ENCODE data around the gene ELP4. TPM values are rescaled to one million over a fixed set of nuclear protein-coding genes. Genes with fewer than 3 reads are reported as not detected.
A peak's percentile ranks its signal among the peaks of the same experiment; 100 is the strongest.
"Not testable (repeated sequence)": the region's sequence is repeated elsewhere in the genome, so short reads cannot be mapped to it uniquely, and the experiment has no call there.

Gene ELP4
- total and polyA plus RNA-seq, 9 donors, result 12.0 to 18.8 (median 15.3) TPM

- Histone ChIP-seq H3K9me3 (replicated peaks; ENCODE audit: control insufficient read depth, low read depth, low read length) (no peaks in the 10 kb centered on the region), H3K36me3 (ENCODE audit: control insufficient read depth, insufficient read depth, low read length) (no peaks in the 10 kb centered on the region), H3K27ac (ENCODE audit: low read length) (no peak overlapping the region), H3K27me3 (ENCODE audit: control insufficient read depth, insufficient read depth, low read length) (no peaks in the 10 kb centered on the region), H3K4me1 (ENCODE audit: control insufficient read depth, insufficient read depth, low read length) (no peaks in the 10 kb centered on the region), H3K4me3 (ENCODE audit: low read length) (no peak overlapping the region)
- WGBS (ENCODE audit: insufficient coverage), result 90% methylated on average over 3 of the region's 4 CpGs
- DNase-seq, result no peak
Measured at GRCh38 chr11:31687861-31688260, 178.3 kb downstream of the ELP4 start.

GRCh38 chr11:31689559-31689958, 180.0 kb downstream of the ELP4 start:
- DNase-seq, result no peak
- H3K27me3 ChIP-seq (ENCODE audit: control insufficient read depth, insufficient read depth, low read length), result no peaks in the 10 kb centered on the region

DNA sequence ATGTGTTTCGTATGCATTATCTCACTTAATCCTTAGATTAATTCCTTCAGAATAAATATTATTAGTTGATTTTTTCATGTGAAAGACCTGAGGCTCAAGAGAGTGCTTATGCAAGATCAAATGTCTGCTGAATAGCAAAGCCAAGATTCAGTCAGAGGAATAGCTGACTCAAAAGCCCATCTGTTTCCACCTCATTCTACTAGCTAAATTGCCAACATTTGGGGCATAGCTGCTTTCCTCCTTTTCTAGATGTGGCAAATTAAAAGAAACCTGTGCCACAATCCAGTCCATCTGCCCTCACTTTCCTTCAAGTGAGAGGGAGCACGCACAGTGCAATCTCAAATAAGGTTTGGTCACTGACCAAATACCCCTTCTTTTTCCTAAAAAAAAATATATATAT, 180.5 kb downstream of the ELP4 start:
- Histone ChIP-seq H3K4me3 (ENCODE audit: low read length) (no peak overlapping the region), H3K36me3 (ENCODE audit: control insufficient read depth, insufficient read depth, low read length) (no peaks in the 10 kb centered on the region), H3K27me3 (ENCODE audit: control insufficient read depth, insufficient read depth, low read length) (no peaks in the 10 kb centered on the region), H3K4me1 (ENCODE audit: control insufficient read depth, insufficient read depth, low read length) (no peaks in the 10 kb centered on the region), H3K27ac (ENCODE audit: low read length) (no peak overlapping the region), H3K9me3 (replicated peaks; ENCODE audit: control insufficient read depth, low read depth, low read length) (no peaks in the 10 kb centered on the region)
- no CpG with 5 or more reads among the region's 2 CpGs for WGBS (ENCODE audit: insufficient coverage)
- peak; percentile 2 for DNase-seq

More at GRCh38 chr11:31689559-31689958, 180.0 kb downstream of the ELP4 start:
- Histone ChIP-seq H3K4me1 (ENCODE audit: control insufficient read depth, insufficient read depth, low read length) (no peaks in the 10 kb centered on the region), H3K4me3 (ENCODE audit: low read length) (no peak overlapping the region), H3K27ac (ENCODE audit: low read length) (no peak overlapping the region), H3K9me3 (replicated peaks; ENCODE audit: control insufficient read depth, low read depth, low read length) (no peaks in the 10 kb centered on the region), H3K36me3 (ENCODE audit: control insufficient read depth, insufficient read depth, low read length) (no peaks in the 10 kb centered on the region)

DNA sequence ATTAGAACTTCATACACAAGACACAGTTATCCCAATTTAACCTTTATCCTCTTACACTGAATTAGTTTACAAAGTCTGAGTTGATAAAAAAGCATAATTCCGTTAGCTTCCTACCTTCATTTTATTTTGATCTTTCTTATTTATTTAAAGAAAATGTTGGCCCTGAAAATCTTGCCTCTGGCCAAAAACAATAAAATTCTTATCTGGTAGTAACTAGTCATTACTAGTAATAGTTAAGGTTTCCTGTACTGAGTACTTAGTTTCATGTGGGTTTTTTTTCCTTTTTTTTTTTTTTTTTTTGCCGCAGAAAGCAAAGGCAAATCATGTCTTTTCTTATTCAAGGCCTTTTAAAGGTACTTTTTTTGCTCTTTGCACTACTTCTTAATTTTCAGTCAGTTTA, 180.9 kb downstream of the ELP4 start:
- DNase-seq, result no peak
- H3K27me3 ChIP-seq (ENCODE audit: control insufficient read depth, insufficient read depth, low read length), result no peaks in the 10 kb centered on the region
- H3K27ac ChIP-seq (ENCODE audit: low read length), result no peak overlapping the region
- H3K4me1 ChIP-seq (ENCODE audit: control insufficient read depth, insufficient read depth, low read length), result no peaks in the 10 kb centered on the region
- H3K36me3 ChIP-seq (ENCODE audit: control insufficient read depth, insufficient read depth, low read length), result no peaks in the 10 kb centered on the region
- whole genome bisulfite sequencing (ENCODE audit: insufficient coverage), result no CpG with 5 or more reads among the region's 2 CpGs
- H3K9me3 ChIP-seq (replicated peaks; ENCODE audit: control insufficient read depth, low read depth, low read length), result no peaks in the 10 kb centered on the region
- H3K4me3 ChIP-seq (ENCODE audit: low read length), result no peak overlapping the region

GRCh38 chr11:31692466-31692865, 182.9 kb downstream of the ELP4 start:
- H3K4me1 ChIP-seq (ENCODE audit: control insufficient read depth, insufficient read depth, low read length), result no peaks in the 10 kb centered on the region
- DNase-seq, result no peak
- H3K27me3 ChIP-seq (ENCODE audit: control insufficient read depth, insufficient read depth, low read length), result no peaks in the 10 kb centered on the region
- WGBS (ENCODE audit: insufficient coverage), result 88% methylated on average over 2 of the region's 2 CpGs
- no peak overlapping the region for H3K27ac ChIP-seq (ENCODE audit: low read length)
- no peaks in the 10 kb centered on the region for H3K9me3 ChIP-seq (replicated peaks; ENCODE audit: control insufficient read depth, low read depth, low read length)
- no peak overlapping the region for H3K4me3 ChIP-seq (ENCODE audit: low read length)
- no peaks in the 10 kb centered on the region for H3K36me3 ChIP-seq (ENCODE audit: control insufficient read depth, insufficient read depth, low read length)

- H3K4me3 ChIP-seq (ENCODE audit: low read length); H3K9me3 ChIP-seq (replicated peaks; ENCODE audit: control insufficient read depth, low read depth, low read length); H3K36me3 ChIP-seq (ENCODE audit: control insufficient read depth, insufficient read depth, low read length); H3K4me1 ChIP-seq (ENCODE audit: control insufficient read depth, insufficient read depth, low read length); DNase-seq; H3K27me3 ChIP-seq (ENCODE audit: control insufficient read depth, insufficient read depth, low read length); H3K27ac ChIP-seq (ENCODE audit: low read length): not testable (repeated sequence)
- WGBS (ENCODE audit: insufficient coverage), result no CpG with 5 or more reads among the region's 1 CpG
Measured at GRCh38 chr11:31697049-31697448, 187.5 kb downstream of the ELP4 start.

DNA sequence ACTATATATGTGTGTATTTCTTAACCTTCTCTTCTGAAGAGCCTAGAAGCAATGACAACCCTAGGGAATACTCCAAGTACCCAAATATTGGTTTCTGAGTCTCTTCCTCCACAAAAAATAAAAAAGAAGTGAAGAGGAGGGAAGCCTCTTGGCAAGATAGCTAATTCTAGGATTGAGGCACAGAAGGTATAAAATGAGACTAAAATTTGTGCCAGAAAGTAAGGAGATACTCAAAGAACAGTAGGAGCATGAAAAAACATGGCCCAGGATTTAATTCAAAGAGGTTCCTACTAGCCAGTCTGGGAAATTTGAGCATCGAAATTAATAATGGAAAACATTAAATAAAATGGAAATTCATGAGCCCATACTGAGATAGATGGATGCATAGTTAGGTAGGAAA, 189.5 kb downstream of the ELP4 start:
- Histone ChIP-seq H3K4me3 (ENCODE audit: low read length) (no peak overlapping the region), H3K9me3 (replicated peaks; ENCODE audit: control insufficient read depth, low read depth, low read length) (no peaks in the 10 kb centered on the region), H3K27me3 (ENCODE audit: control insufficient read depth, insufficient read depth, low read length) (no peaks in the 10 kb centered on the region), H3K4me1 (ENCODE audit: control insufficient read depth, insufficient read depth, low read length) (no peaks in the 10 kb centered on the region), H3K27ac (ENCODE audit: low read length) (no peak overlapping the region), H3K36me3 (ENCODE audit: control insufficient read depth, insufficient read depth, low read length) (no peaks in the 10 kb centered on the region)
- WGBS (ENCODE audit: insufficient coverage), result no CpG with 5 or more reads among the region's 1 CpG
- DNase-seq, result no peak

- Histone ChIP-seq H3K4me1 (ENCODE audit: control insufficient read depth, insufficient read depth, low read length) (no peaks in the 10 kb centered on the region), H3K27me3 (ENCODE audit: control insufficient read depth, insufficient read depth, low read length) (no peaks in the 10 kb centered on the region), H3K27ac (ENCODE audit: low read length) (no peak overlapping the region), H3K4me3 (ENCODE audit: low read length) (no peak overlapping the region), H3K36me3 (ENCODE audit: control insufficient read depth, insufficient read depth, low read length) (no peaks in the 10 kb centered on the region), H3K9me3 (replicated peaks; ENCODE audit: control insufficient read depth, low read depth, low read length) (no peaks in the 10 kb centered on the region)
- no CpG with 5 or more reads among the region's 1 CpG for WGBS (ENCODE audit: insufficient coverage)
- DNase-seq, result no peak
Measured at GRCh38 chr11:31702966-31703365, 193.4 kb downstream of the ELP4 start.

GRCh38 chr11:31706357-31706756, 196.8 kb downstream of the ELP4 start:
- no peak overlapping the region for H3K27ac ChIP-seq (ENCODE audit: low read length)
- no CpG with 5 or more reads among the region's 1 CpG for WGBS (ENCODE audit: insufficient coverage)
- no peaks in the 10 kb centered on the region for H3K36me3 ChIP-seq (ENCODE audit: control insufficient read depth, insufficient read depth, low read length)
- no peak overlapping the region for H3K4me3 ChIP-seq (ENCODE audit: low read length)
- H3K4me1 ChIP-seq (ENCODE audit: control insufficient read depth, insufficient read depth, low read length), result no peaks in the 10 kb centered on the region
- DNase-seq, result no peak
- H3K9me3 ChIP-seq (replicated peaks; ENCODE audit: control insufficient read depth, low read depth, low read length), result no peaks in the 10 kb centered on the region
- no peaks in the 10 kb centered on the region for H3K27me3 ChIP-seq (ENCODE audit: control insufficient read depth, insufficient read depth, low read length)

GRCh38 chr11:31711137-31711536, 201.6 kb downstream of the ELP4 start:
- H3K27ac ChIP-seq (ENCODE audit: low read length), result no peak overlapping the region
- no peaks in the 10 kb centered on the region for H3K4me1 ChIP-seq (ENCODE audit: control insufficient read depth, insufficient read depth, low read length)
- no peak overlapping the region for H3K4me3 ChIP-seq (ENCODE audit: low read length)
- WGBS (ENCODE audit: insufficient coverage), result no CpG with 5 or more reads among the region's 2 CpGs
- H3K36me3 ChIP-seq (ENCODE audit: control insufficient read depth, insufficient read depth, low read length), result no peaks in the 10 kb centered on the region
- no peak for DNase-seq
- no peaks in the 10 kb centered on the region for H3K27me3 ChIP-seq (ENCODE audit: control insufficient read depth, insufficient read depth, low read length)
- H3K9me3 ChIP-seq (replicated peaks; ENCODE audit: control insufficient read depth, low read depth, low read length), result no peaks in the 10 kb centered on the region

DNA sequence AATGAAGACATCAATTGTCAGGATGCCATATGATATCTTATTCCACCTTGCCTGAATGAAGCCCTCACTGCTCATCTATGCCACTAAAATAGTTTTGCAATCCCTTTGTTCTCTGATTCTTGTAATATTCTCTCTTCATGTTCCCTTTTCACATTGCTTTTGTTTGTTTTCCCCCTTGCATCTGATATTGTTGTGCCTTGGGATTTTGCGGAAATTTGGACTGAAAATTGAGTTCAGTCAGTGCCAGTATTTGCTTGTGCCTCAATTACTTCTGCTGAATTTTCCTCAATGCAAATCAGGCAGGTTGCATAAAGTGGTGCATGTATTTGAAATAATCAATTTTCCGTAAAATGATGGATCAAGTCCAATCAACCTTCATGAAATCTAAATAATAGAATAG, 203.3 kb downstream of the ELP4 start:
- no peak overlapping the region for H3K27ac ChIP-seq (ENCODE audit: low read length)
- no peak for DNase-seq
- WGBS (ENCODE audit: insufficient coverage), result no CpG with 5 or more reads among the region's 2 CpGs
- no peaks in the 10 kb centered on the region for H3K4me1 ChIP-seq (ENCODE audit: control insufficient read depth, insufficient read depth, low read length)
- H3K9me3 ChIP-seq (replicated peaks; ENCODE audit: control insufficient read depth, low read depth, low read length), result no peaks in the 10 kb centered on the region
- H3K4me3 ChIP-seq (ENCODE audit: low read length), result no peak overlapping the region
- no peaks in the 10 kb centered on the region for H3K27me3 ChIP-seq (ENCODE audit: control insufficient read depth, insufficient read depth, low read length)
- no peaks in the 10 kb centered on the region for H3K36me3 ChIP-seq (ENCODE audit: control insufficient read depth, insufficient read depth, low read length)

All from muscle of leg (tissue), 11 donors.